Stimulated activated CD8-positive, alpha-beta memory T cell treated with anti-CD3 and anti-CD28 coated beads, Interleukin-2, amount 100 ng/mL, for 1 hour (primary cell): ENCODE data around the gene GJA10.
"Not testable (repeated sequence)": the region's sequence is repeated elsewhere in the genome, so short reads cannot be mapped to it uniquely, and the experiment has no call there.

Source experiments
- DNase-seq, 2 donors: peaks; one replicate each; pipeline ENCODE4 v3.0.0-alpha.2; 2020; ENCODE audit warnings: low read depth in 2 of 2

The GJA10 gene

GRCh38 chr6:89894169-89894568, at the start of gene GJA10:
TSS of gene GJA10 (plus strand) at chr6:89894469. CDS start at chr6:89894469, 0 bp downstream.
- DNase-seq = no peak

DNA sequence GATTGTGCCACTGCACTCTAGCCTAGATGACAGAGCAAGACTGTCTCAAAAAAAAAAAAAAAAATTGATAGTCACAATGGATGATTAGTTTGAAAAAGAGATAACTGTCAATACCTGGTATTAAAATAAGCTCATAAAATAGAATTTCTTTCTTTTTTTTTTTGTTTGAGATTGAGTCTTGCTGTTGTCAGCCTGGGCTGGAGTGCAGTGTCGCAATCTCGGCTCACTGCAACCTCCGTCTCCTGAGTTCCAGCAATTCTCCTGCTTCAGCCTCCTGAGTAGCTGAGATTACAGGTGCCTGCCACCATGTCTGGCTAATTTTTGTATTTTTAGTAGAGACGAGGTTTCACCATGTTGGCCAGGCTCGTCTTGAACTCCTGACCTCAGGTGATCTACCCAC, 46.8 kb upstream of the GJA10 start:
- DNase-seq = not testable (repeated sequence)

DNA sequence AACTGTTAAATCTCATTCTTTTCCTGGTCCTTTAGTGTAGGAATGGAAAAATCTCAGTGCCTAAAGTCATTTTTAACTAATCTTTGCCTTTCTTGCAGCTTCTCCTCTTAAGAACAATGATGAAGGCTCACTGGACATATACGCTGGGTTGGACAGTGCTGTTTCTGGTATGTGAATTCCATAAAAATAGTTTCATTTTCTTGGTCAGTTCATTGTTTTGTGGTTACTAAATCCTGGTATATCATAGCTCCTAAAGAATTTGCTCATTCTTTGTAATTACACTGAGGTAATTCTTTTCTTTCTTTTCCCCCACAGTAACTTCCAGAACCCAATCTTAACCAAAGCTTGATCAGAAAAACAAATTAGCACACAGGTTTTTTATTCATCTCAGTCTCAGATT, 41.2 kb upstream of the GJA10 start:
- DNase-seq = no peak

DNA sequence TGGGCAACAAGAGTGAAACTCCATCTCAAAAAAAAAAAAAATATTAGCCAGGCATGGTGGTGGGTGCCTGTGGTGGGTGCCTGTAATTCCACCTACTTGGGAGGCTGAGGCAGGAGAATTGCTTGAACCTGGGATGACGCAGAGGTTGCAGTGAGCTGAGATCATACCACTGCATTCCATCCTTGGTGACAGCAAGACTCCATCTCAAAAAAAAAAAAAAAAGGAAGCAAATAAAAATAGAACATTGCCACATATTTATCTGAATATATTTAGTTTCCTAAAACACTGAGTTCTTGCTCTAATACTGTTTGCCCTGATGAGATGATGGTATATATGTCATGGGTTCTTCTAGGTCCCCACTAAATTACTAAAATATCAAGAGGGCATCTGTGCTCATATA, 36.2 kb upstream of the GJA10 start:
- no peak for DNase-seq

GRCh38 chr6:89859744-89860143, 34.5 kb upstream of the GJA10 start:
- DNase-seq = no peak

DNA sequence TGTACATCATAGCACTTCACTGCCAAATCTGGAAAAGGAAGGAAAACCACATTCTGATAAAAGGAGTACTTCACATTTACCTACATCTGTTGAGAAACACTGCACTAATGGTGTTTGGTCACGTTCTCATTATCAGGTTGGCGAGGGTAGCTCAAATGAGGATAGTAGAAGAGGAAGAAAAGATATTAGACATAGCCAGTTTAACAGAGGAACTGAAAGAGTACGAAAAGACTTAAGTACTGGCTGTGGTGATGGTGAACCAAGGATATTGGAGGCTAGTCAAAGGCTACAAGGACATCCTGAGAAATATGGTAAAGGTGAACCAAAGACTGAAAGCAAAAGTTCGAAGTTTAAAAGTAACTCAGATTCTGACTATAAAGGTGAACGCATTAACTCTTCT, 32.0 kb upstream of the GJA10 start:
- DNase-seq = no peak

DNA sequence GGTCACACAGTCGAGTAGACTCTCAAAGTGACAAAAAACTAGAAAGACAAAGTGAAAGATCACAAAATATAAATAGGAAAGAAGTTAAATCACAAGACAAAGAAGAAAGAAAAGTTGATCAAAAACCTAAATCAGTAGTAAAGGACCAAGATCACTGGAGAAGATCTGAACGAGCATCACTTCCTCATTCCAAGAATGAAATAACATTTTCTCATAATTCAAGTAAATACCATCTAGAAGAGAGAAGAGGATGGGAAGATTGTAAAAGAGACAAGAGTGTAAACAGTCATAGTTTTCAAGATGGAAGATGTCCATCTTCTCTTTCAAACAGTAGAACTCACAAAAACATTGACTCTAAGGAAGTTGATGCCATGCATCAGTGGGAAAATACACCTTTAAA, 31.6 kb upstream of the GJA10 start:
- DNase-seq = no peak

- DNase-seq = no peak
These were observed 28.1 kb upstream of the GJA10 start for GRCh38 chr6:89866024-89866678.

- no peak for DNase-seq
These were observed 20.5 kb upstream of the GJA10 start for GRCh38 chr6:89873721-89874120.

GRCh38 chr6:89874438-89874837, 19.8 kb upstream of the GJA10 start:
- DNase-seq = no peak

DNA sequence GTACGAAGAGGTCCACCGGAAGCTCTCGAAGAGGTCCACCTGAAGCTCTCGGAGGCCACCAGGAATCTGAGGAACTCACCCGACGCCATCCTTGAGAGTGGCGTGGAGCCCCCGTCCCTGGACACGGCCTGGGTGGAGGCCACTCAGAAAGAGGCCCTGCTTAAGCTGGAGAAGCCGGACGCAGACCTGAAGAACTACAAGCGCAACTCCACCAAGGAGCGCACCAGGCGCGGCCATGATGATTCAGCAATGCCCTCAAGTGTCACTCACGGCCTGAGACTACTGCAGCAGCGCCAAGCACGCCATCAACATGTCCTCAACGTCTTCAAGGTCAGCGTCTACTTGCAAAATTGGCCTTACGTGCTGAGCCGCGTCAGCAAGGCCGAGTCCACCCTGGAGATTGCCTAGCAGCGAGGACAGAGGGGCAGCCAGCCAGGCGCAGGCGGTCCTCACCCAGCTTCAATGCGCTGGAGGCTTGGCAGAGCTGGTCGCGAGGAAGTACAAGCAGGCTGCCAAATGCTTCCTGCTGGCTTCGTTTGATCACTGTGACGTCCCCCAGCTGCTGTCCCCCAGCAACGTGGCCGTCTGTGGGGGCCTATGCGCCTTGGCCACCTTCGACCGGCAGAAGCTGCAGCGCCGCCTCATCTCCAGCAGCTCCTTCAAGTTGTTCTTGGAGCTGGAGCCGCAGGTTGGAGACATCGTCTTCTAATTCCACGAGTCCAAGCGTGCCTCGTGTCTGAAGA, 7.7 kb upstream of the GJA10 start:
- DNase-seq = no peak

- no peak for DNase-seq
These were observed 6.7 kb upstream of the GJA10 start for GRCh38 chr6:89887452-89888137.

GRCh38 chr6:89888138-89888514, 6.1 kb upstream of the GJA10 start:
- DNase-seq = no peak

GRCh38 chr6:89888871-89889270, 5.4 kb upstream of the GJA10 start:
- no peak for DNase-seq

GRCh38 chr6:89890845-89891528, 3.3 kb upstream of the GJA10 start:
- DNase-seq = not testable (repeated sequence)

DNA sequence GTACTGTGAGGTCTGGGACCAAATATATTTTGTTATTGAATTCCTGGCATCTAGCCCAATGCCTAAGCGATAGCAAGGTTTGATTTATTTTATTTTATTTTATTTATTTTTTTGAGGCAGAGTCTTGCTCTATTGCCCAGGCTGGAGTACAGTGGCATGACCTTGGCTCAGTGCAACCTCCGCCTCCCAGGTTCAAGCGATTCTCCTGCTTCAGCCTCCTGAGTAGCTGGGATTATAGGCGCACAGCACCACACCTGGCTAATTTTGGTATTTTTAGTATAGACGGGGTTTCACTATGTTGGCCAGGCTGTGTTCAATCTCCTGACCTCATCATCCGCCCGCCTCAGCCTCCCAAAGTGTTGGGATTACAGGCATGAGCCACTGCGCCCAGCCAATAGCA, 1.7 kb upstream of the GJA10 start:
- not testable (repeated sequence) for DNase-seq

GRCh38 chr6:89895276-89895874, 1.1 kb downstream of the GJA10 start:
- no peak for DNase-seq

GRCh38 chr6:89910001-89910901, 16.0 kb downstream of the GJA10 start:
- not testable (repeated sequence) for DNase-seq

DNA sequence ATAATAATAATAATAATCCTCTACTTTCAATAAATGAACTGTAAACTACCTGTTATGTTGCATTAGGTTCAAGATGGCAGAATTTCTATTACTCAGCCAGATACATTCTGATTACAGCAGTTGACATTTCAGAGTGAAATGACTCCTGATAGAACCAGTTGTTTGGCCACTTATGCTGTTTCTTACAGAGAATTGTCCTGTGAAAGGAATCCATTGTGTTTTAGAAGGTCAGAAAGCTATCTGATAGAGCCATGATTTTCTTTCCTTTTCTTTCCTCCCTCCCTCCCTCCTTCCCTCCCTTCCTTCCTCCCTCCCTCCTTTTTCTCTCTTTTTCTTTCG, 16.6 kb downstream of the GJA10 start:
- no peak for DNase-seq

GRCh38 chr6:89916136-89916920, 22.1 kb downstream of the GJA10 start:
- DNase-seq = no peak
